Measurements from ENCODE around the gene PBX4. TPM values are rescaled to one million over a fixed set of nuclear protein-coding genes. Genes with fewer than 3 reads are reported as not detected.
A peak's percentile ranks its signal among the peaks of the same experiment; 100 is the strongest.
"Not testable (repeated sequence)": the region's sequence is repeated elsewhere in the genome, so short reads cannot be mapped to it uniquely, and the experiment has no call there.

The PBX4 gene
- total RNA-seq, 1 donor from 2014 or later: not detected

- DNase-seq (ENCODE audit: low read depth in 2 of 2): no peak
These were observed 9.4 kb upstream of the PBX4 start, which contains the start of gene LPAR2 for GRCh38 chr19:19627621-19628500. TSS of gene LPAR2 (minus strand) at chr19:19628220. CDS start at chr19:19627275, 945 bp downstream.

GRCh38 chr19:19626516-19627472, 8.3 kb upstream of the PBX4 start:
- DNase-seq (ENCODE audit: low read depth in 2 of 2): no peak

- DNase-seq (ENCODE audit: low read depth in 2 of 2): no peak
These were observed 5.6 kb upstream of the PBX4 start for GRCh38 chr19:19624032-19624570.

- DNase-seq (ENCODE audit: low read depth in 2 of 2): no peak
These were observed 4.9 kb upstream of the PBX4 start for GRCh38 chr19:19623383-19623782.

- DNase-seq (ENCODE audit: low read depth in 2 of 2): no peak
These were observed 1.3 kb upstream of the PBX4 start for GRCh38 chr19:19619849-19620210.

GRCh38 chr19:19619181-19619848, 828 bp upstream of the PBX4 start:
- no peak for DNase-seq (ENCODE audit: low read depth in 2 of 2)

GRCh38 chr19:19615086-19615485, 3.4 kb downstream of the PBX4 start:
- DNase-seq (ENCODE audit: low read depth in 2 of 2): no peak

- DNase-seq (ENCODE audit: low read depth in 2 of 2): no peak
These were observed 5.0 kb downstream of the PBX4 start for GRCh38 chr19:19613506-19613905.

GRCh38 chr19:19610376-19611202, 7.9 kb downstream of the PBX4 start:
- DNase-seq (ENCODE audit: low read depth in 2 of 2): no peak

GRCh38 chr19:19606686-19607085, 11.8 kb downstream of the PBX4 start:
- not testable (repeated sequence) for DNase-seq (ENCODE audit: low read depth in 2 of 2)

- no peak for DNase-seq (ENCODE audit: low read depth in 2 of 2)
These were observed 12.5 kb downstream of the PBX4 start for GRCh38 chr19:19606021-19606420.

GRCh38 chr19:19602713-19603324, 15.7 kb downstream of the PBX4 start:
- DNase-seq (ENCODE audit: low read depth in 2 of 2): no peak

GRCh38 chr19:19602136-19602712, 16.3 kb downstream of the PBX4 start:
- DNase-seq (ENCODE audit: low read depth in 2 of 2): no peak

GRCh38 chr19:19600793-19601330, 17.6 kb downstream of the PBX4 start:
- DNase-seq (ENCODE audit: low read depth in 2 of 2): no peak

GRCh38 chr19:19598728-19599451, 19.6 kb downstream of the PBX4 start:
- not testable (repeated sequence) for DNase-seq (ENCODE audit: low read depth in 2 of 2)

- DNase-seq (ENCODE audit: low read depth in 2 of 2): peak in 1 of 2 donors; percentile 7
These were observed 20.6 kb downstream of the PBX4 start for GRCh38 chr19:19597809-19598306.

GRCh38 chr19:19595171-19595701, 23.3 kb downstream of the PBX4 start:
- DNase-seq (ENCODE audit: low read depth in 2 of 2): no peak

- DNase-seq (ENCODE audit: low read depth in 2 of 2): no peak
These were observed 24.1 kb downstream of the PBX4 start for GRCh38 chr19:19594381-19594780.

All from lung microvascular endothelial cell (primary cell).